Stimulated activated CD4-positive, alpha-beta T cell treated with anti-CD3 and anti-CD28 coated beads, Interleukin-1b, Interleukin-23, amount 100 ng/mL, for 24 hours (primary cell): ENCODE measurements around the gene RNF138.
"Not testable (repeated sequence)": the region's sequence is repeated elsewhere in the genome, so short reads cannot be mapped to it uniquely, and the experiment has no call there.

ENCODE experiments used
- DNase-seq, 4 experiments: peaks; one replicate each; pipeline ENCODE4 v3.0.0-alpha.2; 2020; ENCODE audit warnings: low read depth in 4 of 4, low spot score in 1 of 4

RNF138 gene, protein sequence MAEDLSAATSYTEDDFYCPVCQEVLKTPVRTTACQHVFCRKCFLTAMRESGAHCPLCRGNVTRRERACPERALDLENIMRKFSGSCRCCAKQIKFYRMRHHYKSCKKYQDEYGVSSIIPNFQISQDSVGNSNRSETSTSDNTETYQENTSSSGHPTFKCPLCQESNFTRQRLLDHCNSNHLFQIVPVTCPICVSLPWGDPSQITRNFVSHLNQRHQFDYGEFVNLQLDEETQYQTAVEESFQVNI

DNA sequence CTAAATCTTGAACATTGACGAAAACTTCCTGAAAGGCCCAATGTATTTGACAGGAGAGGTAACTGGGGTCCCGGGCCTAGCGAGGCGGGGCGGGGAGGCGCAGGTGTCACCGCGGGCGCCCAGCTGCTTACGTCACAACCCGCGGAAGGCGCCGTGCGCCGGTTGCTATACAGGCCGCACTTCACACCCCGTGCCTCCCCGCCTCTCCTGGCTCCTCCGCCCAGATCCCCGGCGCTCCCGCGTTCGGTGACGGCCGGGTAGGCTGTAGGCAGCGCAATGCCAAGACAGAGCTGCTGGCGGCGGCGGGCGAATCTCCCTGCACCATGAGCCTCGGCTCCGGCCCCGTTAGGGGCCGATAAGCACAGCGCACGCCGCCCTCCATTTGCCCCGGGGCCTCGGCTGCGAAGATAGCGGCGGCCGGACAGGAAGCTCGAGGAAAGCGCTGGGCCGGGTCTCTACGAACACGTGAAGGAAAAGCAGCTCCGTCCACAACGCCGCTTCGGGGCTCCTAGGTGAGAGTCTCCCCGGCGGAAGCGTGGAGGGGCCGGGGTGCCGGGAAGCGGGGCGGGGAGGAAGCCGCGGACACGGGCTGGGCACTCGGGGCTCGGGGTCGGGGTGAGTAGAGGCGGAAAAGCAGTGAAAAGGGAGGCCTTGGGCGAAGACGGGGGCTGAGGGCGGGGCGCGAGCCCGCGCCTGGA lies at the start of gene RNF138:
Gene RNF138 (plus strand): TSS at position 151 of the 698 bp plus-strand sequence. CDS start 903 bp downstream, outside the sequence.
- DNase-seq = peak; percentile 61 to 81 (median 76)

DNA sequence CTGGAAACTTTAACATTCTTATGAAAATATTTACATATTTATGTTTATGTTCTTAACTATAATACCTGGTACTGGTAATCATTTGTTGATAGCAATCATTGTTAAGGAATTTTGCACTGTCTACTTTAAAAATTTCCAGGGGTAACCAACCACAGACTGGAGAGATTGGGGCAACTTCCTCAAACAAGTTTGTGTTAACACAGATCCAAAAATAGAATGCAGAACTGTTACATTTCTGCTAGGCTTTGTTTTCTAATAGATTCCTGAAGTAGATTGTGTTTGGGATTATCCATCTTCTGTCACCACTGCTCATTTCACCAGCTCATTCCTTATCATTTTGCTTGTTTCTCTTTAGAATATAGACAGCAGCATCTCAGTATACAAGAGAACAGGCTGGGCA lies 49.3 kb upstream of the RNF138 start:
- DNase-seq = no peak

DNA sequence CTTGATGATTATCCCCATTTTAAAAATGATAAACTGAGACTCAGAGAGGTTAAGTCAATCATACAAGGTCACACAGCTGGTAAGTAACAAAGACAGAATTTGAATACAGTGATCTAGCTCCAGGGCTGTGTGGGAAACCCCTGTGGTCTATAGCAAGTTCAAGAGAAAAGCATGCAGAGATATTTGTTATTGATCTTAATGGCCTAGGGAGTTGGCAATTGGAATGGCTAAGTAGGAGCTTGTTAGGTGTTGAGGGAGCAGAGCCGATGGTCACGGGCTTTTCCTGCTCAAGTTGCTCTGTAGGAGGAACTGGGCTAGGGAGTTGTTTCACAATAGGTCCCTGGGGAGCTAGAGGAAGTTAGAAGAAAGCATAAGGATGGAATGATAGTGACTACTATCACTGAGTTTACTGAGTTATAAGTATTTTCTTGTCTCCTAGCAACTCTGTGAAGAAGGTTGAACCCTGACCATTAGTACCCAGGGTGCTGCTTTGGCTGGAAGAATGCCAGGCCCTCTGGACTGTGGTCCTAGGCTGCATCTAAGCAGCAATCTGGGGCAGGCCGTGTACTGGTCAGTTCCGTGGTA lies 43.1 kb upstream of the RNF138 start:
- no peak for DNase-seq

DNA sequence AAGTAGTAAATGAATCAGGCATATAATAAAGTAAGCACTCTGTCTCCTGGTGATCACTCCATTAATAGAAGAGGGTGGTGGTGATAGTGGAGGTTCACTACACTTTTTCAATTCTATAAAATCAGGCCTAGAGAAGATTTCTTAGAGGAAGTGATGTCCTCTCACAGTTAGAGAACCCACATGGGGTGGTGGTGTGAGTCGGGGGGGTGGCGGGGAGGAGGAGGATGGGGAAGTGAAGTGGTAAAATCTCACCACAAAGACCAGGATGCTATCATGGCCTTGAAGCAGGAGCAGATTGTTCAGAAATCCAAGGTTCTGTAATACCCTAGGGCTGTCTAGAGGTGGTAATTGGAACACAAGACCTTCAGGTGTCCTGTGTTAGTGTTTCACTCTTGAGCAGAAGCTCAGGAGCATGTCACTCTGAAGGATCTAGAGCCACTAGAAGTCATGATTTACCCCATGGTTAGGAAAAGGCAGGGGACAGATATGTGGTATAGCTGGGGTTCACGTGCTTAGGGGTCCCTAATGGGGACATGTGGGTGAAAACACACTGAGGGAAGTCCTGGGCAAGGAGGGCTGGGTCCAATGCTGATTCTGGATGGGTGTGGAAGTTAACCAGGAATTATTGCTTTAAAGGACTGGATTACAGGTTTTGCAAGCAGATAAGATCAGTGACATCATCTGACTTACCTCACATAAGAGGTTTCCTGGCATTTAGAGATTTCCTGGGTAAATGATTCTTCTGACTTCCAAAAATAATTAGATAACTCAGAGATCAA lies 42.1 kb upstream of the RNF138 start:
- peak in 1 of 4 experiments; percentile 36 for DNase-seq

DNA sequence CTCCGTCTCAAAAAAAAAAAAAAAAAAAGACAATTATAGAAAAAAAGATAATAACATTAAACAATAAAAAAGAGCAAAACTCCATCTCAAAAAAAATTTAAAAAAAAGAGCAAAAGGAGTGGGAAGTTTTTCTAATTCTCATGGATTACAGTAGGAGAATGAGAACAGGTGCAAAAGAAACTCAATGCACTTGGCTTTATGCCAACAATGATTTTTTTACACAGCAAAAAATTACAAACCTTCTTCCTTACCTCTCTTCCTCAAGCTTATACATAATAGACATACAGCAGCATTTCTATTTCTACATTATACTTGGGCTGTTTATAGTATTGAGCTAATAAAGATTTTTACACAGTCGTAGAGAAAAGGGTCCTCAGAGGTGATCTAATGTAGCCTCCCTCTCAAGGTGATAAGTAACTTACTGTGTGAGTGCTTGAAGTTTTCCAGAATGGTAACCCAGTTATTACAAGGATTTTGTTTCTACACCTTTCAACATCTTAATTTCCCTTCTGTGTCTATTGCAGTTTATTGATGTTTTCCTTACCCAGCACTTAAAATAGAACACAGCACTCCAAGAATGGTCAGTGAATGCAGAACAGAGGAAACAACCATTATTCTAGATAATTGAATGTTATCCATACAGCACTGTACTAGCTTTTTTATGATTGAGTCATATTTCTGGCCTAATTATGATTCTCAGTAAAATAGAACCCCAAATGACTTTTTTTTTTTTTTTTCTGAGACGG lies 34.9 kb upstream of the RNF138 start:
- no peak for DNase-seq

DNA sequence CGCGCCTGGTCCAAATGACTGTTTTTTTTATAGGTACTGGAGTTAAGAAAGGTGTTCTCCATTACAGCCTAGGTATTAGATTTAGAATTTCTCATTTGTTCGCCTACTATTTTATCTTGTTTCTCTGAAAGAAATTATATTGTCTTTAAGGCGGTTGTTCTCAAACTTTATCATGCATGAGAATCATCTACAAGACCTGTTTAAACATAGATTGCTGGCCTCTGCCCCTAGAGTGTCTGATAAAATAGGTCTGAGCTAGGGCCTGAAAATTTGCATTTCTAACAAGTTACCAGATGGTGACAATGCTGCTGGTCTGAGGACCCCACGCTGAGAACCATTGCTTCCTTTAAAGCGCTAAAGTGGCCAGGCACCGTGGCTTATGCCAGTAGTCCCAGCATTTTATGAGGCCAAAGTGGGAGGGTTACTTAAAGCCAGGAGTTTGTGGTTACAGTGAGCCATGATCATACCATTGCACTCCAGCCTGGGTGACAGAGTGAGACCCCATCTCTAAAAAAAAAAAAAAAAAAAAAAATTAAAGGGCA lies 34.0 kb upstream of the RNF138 start:
- DNase-seq = no peak

DNA sequence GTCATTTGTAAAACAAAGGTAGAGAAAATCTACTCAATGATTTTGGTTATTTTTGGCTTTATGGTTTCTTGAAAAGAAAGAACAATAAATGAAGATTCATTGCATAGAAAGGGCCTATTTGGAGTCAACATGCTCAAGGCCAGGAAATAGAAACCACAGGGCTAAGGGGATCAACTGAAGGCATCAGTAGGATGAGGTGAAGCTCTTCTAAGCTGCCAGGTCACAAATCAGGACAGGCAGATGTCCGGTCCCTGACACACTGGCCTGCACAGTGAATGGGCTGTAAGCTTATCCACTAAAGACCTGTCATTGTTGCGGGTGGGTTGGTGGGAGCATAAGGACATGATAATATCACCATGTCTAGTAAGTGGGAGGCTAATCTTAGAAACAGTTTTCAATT lies 31.6 kb upstream of the RNF138 start:
- DNase-seq = no peak

DNA sequence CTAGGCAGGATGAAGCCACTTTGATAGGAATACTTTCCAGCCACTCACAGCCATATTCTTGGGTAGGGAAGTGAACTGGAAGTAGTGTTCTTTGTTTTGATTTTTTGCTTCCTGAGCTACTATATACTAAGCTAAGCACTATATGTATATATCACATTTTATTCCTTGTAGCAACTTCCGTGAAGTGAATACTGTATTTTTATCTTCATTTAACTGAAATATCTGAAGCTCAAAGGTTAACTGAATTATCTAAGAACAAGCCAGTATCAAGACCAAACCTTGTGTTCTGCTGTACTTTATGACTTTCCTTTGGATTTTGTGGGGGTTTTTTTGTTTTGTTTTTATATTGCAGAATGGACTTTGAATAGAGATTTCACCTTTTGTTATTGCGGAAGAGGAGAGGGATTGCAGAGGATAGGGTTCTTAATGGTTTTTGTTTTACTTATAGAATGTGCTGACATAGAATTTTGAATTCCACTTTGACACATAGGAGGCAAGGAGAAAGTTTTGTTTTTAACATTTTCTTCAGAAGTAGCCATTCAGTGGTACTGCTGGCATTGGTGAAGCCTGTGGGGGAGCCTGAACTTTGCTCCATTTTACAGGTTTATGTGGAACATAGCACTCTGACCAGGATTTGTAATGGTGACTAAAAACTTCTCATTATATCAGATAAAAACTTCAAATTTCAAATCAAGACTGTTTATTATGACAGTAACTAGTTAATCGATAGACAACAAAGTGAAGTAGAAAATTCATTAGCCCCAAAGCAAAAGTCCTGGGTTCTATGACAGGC lies 24.1 kb upstream of the RNF138 start:
- no peak for DNase-seq

DNA sequence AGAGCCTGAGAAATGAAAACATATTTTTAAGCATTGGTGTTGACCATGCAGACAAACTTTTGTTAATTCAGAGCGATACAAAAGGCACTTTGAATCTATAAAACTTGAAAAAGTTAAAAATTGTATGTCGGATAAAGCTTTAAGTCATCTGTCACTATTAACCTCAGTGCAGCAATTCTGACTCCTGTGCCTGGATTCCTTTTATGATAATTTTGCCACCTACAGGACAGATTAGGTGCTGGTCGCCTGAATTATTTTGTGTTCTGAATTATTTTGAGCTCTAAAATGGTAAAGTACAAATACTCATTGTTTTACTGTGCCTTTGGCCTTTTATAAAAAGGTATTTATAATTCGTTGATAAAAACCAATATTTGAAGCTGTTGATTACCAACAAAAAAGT lies 19.4 kb upstream of the RNF138 start:
- no peak for DNase-seq

DNA sequence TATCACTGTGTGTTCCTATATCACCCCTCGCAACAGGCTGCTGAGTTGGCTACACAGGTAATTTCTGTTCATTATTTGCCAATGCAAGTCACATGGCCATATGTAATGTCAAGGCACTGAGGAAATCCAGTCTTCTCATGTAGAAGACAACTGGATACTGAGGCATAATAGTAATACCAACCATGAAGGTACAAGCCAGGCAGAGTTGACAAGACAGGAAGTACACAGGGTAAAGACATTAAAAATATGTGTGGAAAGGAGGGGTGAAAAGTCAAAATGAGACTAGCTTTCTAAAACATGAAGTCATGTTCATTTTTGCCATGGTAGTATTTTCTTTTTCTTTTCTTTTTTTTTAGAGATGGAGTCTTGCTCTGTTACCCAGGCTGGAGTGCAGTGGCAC lies 17.5 kb upstream of the RNF138 start:
- no peak for DNase-seq

DNA sequence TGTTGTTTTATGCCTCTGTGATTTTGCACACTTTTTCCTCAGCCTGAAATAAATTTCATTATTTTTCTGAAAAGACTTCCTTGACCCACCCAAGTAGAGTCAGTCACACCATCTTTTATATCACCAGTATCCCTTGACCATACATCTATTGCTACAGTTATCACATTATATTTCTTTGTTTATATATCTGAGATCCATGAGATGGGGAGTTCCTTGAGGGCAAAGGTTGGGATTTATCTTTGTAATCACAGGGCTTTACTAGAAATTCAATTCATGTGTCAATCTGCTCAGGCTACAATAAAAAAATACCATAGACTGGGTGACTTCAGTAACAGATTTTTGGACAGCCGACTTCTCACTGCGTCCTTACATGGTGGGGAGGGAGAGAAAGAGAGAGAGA lies 12.8 kb upstream of the RNF138 start:
- DNase-seq = no peak

DNA sequence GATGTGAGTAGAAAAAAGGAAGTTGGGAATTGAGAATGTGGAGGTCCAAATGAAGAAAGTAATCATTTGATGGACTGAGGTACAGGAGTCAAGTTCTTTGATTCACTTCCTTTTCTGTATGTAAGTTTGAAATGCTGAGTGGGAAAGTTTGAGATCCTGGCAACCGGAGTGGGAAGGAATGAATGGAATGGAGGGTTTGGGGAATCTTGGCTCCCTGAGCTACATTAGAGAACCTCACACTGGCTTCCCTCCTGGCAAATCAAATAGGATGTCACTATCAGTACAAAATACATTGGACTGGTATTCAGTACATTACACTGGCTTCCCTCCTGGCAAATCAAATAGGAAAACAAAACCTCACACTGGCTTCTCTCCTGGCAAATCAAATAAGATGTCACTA lies 9.8 kb upstream of the RNF138 start:
- DNase-seq = no peak

DNA sequence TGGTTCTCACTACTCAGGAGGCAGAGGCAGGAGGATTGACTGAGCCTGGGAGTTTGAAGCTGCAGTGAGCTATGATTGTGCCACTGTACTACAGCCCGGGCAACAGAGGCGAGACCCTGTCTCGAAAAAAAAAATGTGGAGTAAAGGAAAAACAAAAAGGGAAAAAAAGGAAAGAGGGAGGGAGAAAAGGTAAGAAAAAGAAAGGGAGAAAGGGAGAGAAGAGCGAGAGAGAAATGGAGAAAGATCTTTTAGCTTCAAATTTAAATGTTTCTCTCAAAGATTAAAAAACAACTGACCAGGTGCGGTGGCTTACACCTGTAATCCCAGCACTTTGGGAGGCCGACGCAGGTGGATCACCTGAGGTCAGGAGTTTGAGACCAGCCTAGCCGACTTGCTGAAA lies 7.9 kb upstream of the RNF138 start:
- DNase-seq = no peak

DNA sequence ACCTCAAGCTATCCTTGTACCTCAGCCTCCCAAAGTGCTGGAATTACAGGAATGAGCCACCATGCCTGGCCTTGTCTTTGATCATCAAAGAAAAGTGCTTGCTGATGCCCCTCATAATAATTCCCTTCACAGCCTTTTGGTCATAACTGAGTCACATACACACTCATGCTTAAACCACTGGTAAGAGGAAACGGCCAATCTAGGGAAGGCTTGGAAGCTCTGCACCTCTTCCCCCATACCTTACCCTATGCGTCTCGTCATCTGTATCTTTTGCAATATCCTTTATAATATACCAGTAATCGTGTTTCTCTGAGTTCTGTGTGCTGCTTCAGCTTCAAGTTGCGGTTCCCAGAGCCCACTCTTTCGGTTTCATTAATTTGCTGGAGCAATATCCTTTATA lies 4.8 kb upstream of the RNF138 start:
- no peak for DNase-seq

DNA sequence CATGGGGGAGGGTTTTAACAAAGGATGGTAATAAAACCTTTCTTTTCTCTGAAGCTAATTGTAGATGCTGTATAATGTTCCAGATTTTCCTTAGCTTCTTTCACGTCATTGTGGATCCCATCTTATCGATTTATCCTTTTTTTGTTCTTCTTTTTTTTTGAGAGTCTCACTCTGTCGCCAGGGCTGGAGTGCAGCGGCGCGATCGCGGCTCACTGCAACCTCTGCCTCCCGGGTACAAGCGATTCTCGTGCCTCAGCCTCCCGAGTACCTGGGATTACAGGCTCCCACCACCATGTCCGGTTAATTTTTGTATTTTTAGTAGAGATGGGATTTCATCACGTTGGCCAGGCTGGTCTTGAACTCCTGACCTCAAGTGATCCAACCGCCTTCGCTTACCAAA lies 843 bp upstream of the RNF138 start:
- DNase-seq = not testable (repeated sequence)

DNA sequence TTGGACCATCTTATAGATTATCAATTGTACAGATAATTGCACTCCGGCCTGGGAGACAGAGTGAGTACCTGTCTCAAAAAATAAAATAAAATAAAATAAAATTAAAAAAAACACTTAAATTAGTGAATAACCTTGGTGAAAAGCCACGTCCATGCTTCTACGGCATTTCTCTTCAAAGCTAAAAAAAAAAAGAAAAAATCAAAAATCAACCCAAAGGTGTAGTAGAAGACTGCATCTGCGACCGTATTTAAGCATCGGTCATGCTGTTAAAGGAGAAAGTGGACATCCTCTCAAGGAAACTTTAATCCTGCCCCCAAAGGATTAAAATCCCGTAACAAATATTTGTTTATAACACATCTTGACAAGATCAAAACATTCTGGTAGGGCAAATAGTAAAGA lies 350 bp upstream of the RNF138 start:
- DNase-seq = no peak

DNA sequence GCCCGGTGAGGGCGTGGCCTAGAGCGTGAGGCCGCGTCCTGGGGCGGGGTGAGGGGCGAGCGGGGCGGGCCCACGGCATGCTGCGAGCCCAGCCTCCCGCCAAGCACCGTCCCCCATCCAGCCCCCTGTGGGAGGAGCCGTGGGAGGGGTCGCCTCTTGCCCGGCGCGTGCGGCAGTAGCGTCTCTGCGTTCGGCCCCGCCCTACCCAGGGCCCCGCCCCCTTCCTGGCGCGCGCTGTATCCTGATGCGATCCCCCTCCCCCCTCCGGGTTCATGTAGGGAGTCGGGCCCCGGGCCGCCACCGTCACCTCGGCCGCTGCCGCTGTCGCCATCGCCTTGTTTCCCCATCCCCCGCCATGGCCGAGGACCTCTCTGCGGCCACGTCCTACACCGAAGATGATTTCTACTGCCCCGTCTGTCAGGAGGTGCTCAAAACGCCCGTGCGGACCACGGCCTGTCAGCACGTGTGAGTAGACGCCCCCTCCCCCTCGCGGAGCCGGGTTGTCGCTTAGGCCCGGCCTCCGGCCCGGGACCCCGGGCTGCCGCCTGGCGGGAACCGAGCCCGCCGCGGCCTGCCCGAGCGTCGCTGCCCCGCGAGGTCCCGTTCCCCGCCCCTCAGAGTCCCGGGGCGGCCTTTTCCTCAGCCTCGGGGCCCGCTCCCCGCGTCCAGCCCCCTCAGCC lies 888 bp downstream of the RNF138 start:
- DNase-seq = peak; percentile 98 to 100 (median 99)

DNA sequence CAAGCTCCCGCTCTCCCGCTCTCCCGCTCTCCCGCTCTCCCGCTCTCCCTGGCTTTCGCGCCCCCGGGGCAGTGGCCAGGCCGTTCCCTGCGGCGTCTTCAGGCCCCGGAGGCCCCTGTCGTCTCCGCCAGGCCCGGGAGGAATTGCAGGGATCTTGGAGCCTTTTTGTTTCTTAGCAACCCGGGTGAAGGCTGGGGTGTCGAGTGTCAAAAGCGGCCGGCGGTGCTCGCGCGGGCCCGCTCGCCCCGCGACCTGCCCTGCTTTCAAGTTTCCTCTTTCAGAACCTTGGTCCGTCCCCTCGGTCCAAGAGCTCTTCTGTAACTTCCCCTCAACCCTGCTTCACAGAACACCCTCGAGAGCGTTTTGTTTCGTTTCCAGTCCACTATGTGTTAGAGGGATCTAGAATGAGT lies 1.4 kb downstream of the RNF138 start:
- peak in 1 of 4 experiments; percentile 16 for DNase-seq

DNA sequence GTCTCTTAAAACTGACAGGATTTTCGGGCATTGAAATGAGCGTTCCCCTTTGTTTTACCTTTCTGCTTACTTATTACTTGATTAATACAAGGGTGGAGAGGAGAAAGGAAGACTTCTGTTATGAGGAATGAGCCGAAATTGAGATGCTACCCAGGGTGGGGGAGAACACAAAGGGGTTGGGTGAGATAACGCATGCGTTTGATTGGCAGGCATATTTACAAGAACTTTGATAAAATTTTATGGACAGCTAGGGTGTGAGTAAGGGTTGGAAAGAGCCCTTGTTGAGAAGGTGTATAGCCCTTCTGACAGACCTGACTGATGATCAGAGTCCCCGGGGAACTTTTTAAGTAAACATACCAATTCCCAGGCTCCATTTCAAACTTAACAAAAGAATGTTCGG lies 1.8 kb downstream of the RNF138 start:
- DNase-seq = no peak
